NCI-H2196 treated with DMSO at 0.1 percent for 48 hours (cell line): ENCODE data around the gene INO80D.
"Not testable (repeated sequence)": the region's sequence is repeated elsewhere in the genome, so short reads cannot be mapped to it uniquely, and the experiment has no call there.

ENCODE experiments used
- DNase-seq: peaks from one replicate; lab custom pipeline; 2025; ENCODE audit not compliant: unreplicated experiment; lab: John Stamatoyannopoulos, UW

Gene INO80D

GRCh38 chr2:206033452-206033851 is 52.5 kb downstream of the INO80D start:
- not testable (repeated sequence) for DNase-seq

GRCh38 chr2:206031950-206032567 is 53.9 kb downstream of the INO80D start:
- DNase-seq, result no peak

- no peak for DNase-seq
These were observed 54.7 kb downstream of the INO80D start for GRCh38 chr2:206031162-206031784.

GRCh38 chr2:206028101-206028500 is 57.9 kb downstream of the INO80D start:
- no peak for DNase-seq

GRCh38 chr2:206023183-206023582 is 62.8 kb downstream of the INO80D start:
- no peak for DNase-seq

- DNase-seq, result no peak
These were observed 65.8 kb downstream of the INO80D start for GRCh38 chr2:206020171-206020570.

GRCh38 chr2:206015746-206016145 is 70.2 kb downstream of the INO80D start:
- not testable (repeated sequence) for DNase-seq

- no peak for DNase-seq
These were observed 74.2 kb downstream of the INO80D start for GRCh38 chr2:206011795-206012194.

- DNase-seq, result no peak
These were observed 74.9 kb downstream of the INO80D start for GRCh38 chr2:206011018-206011614.

GRCh38 chr2:206004004-206004693 is 81.8 kb downstream of the INO80D start:
- DNase-seq, result no peak

- no peak for DNase-seq
These were observed 83.5 kb downstream of the INO80D start for GRCh38 chr2:206002440-206002839.

- no peak for DNase-seq
These were observed 84.1 kb downstream of the INO80D start for GRCh38 chr2:206001912-206002311.

- no peak for DNase-seq
These were observed 85.2 kb downstream of the INO80D start for GRCh38 chr2:206000776-206001175.

- DNase-seq, result no peak
These were observed 87.4 kb downstream of the INO80D start for GRCh38 chr2:205998583-205998982.

GRCh38 chr2:205996161-205996560 is 89.8 kb downstream of the INO80D start:
- no peak for DNase-seq

GRCh38 chr2:205995260-205995659 is 90.7 kb downstream of the INO80D start:
- DNase-seq, result no peak

GRCh38 chr2:205994344-205994743 is 91.6 kb downstream of the INO80D start:
- no peak for DNase-seq

- no peak for DNase-seq
These were observed 95.9 kb downstream of the INO80D start for GRCh38 chr2:205990104-205990503.

GRCh38 chr2:205989271-205990071 is 96.5 kb downstream of the INO80D start:
- DNase-seq, result no peak

GRCh38 chr2:205988681-205989080 is 97.3 kb downstream of the INO80D start:
- not testable (repeated sequence) for DNase-seq

GRCh38 chr2:205988274-205988673 is 97.7 kb downstream of the INO80D start:
- DNase-seq, result no peak
